ENCODE results near the gene TRIM61. TPM values are rescaled to one million over a fixed set of nuclear protein-coding genes. Genes with fewer than 3 reads are reported as not detected.

Gene TRIM61
- total and polyA plus RNA-seq, 9 of the 15 experiments (the other 6 are each of a cell fraction or from before 2014, with no cell fraction given) = 0.07 to 0.92 (median 0.42) TPM

DNA sequence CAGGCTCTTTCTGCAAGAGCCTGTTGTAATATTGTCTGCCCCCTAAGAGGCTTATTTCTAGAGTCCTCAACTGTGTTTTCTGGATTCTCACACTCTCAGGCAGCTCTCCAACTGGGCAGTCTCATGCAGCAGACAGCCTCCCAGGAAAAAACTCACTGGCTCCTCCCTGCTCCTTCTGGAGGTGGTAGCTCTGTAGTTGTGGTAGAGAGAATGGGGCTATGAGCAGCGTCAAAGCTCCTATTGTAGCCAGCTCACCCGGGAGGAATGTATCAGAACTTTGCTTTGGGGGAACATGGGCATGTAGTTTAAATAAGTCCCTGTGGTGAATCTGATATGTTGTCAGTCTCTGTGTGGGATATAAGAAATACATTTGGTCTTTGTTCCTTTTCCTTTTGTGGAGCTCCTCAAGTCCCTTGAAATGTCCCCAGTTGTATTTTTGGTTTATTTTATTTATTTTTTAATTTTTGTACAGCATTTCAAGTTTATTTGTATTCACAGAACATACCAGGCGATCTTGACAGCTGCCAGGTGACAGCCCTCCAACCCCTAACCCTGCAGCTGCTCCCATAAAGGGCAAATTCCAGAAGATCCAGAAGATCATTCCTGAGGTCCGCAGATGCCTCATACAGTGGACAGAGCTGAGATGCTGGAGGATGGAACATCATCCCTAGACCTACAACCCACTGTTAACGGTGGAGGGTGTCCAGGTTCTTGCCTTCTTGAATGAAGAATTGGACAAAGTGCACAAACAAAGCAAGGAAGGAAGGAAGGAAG lies 45.7 kb downstream of the TRIM61 start:
- in situ Hi-C loops (cut with MboI) (no loop called here), intact Hi-C loops (cut with micrococcal nuclease) (no loop called here)
- TF ChIP-seq SIN3B (IDR thresholded peaks at IDR 0.05; ENCODE audit: low read depth) = no peak
- no peak for TF ChIP-seq SMARCC2 (IDR thresholded peaks at IDR 0.05; ENCODE audit: low read depth)
- no peak for TF ChIP-seq MAFK (IDR thresholded peaks at IDR 0.05; ENCODE audit: low read length)
- no peak for TF ChIP-seq ZFP36 (IDR thresholded peaks at IDR 0.05; ENCODE audit: low read depth, low read length, partially characterized antibody)
- TF ChIP-seq MBD2 (IDR thresholded peaks at IDR 0.05; ENCODE audit: borderline replicate concordance, low read depth) = no peak
- TF ChIP-seq, protein P1, sequence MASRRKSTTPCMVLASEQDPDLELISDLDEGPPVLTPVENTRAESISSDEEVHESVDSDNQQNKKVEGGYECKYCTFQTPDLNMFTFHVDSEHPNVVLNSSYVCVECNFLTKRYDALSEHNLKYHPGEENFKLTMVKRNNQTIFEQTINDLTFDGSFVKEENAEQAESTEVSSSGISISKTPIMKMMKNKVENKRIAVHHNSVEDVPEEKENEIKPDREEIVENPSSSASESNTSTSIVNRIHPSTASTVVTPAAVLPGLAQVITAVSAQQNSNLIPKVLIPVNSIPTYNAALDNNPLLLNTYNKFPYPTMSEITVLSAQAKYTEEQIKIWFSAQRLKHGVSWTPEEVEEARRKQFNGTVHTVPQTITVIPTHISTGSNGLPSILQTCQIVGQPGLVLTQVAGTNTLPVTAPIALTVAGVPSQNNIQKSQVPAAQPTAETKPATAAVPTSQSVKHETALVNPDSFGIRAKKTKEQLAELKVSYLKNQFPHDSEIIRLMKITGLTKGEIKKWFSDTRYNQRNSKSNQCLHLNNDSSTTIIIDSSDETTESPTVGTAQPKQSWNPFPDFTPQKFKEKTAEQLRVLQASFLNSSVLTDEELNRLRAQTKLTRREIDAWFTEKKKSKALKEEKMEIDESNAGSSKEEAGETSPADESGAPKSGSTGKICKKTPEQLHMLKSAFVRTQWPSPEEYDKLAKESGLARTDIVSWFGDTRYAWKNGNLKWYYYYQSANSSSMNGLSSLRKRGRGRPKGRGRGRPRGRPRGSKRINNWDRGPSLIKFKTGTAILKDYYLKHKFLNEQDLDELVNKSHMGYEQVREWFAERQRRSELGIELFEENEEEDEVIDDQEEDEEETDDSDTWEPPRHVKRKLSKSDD (conservative IDR thresholded peaks at IDR 0.05; ENCODE audit: low read length) = no peak
- no peak for TF ChIP-seq MEF2A (IDR thresholded peaks at IDR 0.05; ENCODE audit: control insufficient read depth, low read depth, low read length)
- TF ChIP-seq LARP7 (IDR thresholded peaks at IDR 0.05) = no peak
- TF ChIP-seq MYC (IDR thresholded peaks at IDR 0.05; ENCODE audit: low read depth, low read length) = no peak
- no peak for TF ChIP-seq MYC (CRISPR knock-in tag; IDR thresholded peaks at IDR 0.05; ENCODE audit: borderline replicate concordance, low read depth)
- TF ChIP-seq SNIP1 (IDR thresholded peaks at IDR 0.05; ENCODE audit: low read depth) = no peak
- TF ChIP-seq ZNF764 (CRISPR knock-in tag; IDR thresholded peaks at IDR 0.05; ENCODE audit: low read depth) = no peak
- TF ChIP-seq, protein P2, sequence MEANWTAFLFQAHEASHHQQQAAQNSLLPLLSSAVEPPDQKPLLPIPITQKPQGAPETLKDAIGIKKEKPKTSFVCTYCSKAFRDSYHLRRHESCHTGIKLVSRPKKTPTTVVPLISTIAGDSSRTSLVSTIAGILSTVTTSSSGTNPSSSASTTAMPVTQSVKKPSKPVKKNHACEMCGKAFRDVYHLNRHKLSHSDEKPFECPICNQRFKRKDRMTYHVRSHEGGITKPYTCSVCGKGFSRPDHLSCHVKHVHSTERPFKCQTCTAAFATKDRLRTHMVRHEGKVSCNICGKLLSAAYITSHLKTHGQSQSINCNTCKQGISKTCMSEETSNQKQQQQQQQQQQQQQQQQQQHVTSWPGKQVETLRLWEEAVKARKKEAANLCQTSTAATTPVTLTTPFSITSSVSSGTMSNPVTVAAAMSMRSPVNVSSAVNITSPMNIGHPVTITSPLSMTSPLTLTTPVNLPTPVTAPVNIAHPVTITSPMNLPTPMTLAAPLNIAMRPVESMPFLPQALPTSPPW (CRISPR knock-in tag; IDR thresholded peaks at IDR 0.05) = no peak
- no peak for TF ChIP-seq SRSF3 (IDR thresholded peaks at IDR 0.05; ENCODE audit: insufficient read depth, low read length)
- TF ChIP-seq MCM5 (IDR thresholded peaks at IDR 0.05; ENCODE audit: low read depth) = no peak
- no peak for TF ChIP-seq EGR1 (conservative IDR thresholded peaks at IDR 0.05)
- FAIRE-seq (no peak), ATAC-seq (no peak), DNase-seq (ENCODE audit: extremely low read depth in 1 of 4, low spot score in 3 of 4) (no peak)
- no peak overlapping the region for H3K4me2 ChIP-seq (ENCODE audit: insufficient read depth, low read length)
- no peaks in the 10 kb centered on the region for H3K4me1 ChIP-seq (replicated peaks in 1 of 2; ENCODE audit: control insufficient read depth in 2 of 2, insufficient read depth in 2 of 2, low read length in 2 of 2)
- H3K4me3 ChIP-seq = no peak overlapping the region
- ChIA-PET CTCF (ENCODE audit: low intra/inter-chr PET ratio) (no interaction called here), POLR2A (no interaction called here)
- no TSS peak for BruUV-seq (replicated peaks)
- no peaks in the 10 kb centered on the region for H3K9me1 ChIP-seq (ENCODE audit: control insufficient read depth, insufficient read depth, low read length)
- H3K36me3 ChIP-seq (ENCODE audit: control insufficient read depth, insufficient read depth, low read length) = no peaks in the 10 kb centered on the region
- no peaks in the 10 kb centered on the region for H4K20me1 ChIP-seq (replicated peaks; ENCODE audit: control insufficient read depth, insufficient read depth, low read length)
- peaks cover 8 to 27% of the 10 kb centered on the region in 2 experiments; a peak in 4 of 5 replicates for H3K27me3 ChIP-seq (ENCODE audit: control insufficient read depth in 2 of 2, insufficient read depth in 2 of 2, low read length in 2 of 2)
- H2AFZ ChIP-seq (ENCODE audit: low read depth, low read length) = no peak overlapping the region
- 4% methylated on average over 5 of the region's 5 CpGs for WGBS (ENCODE audit: insufficient coverage, low coverage, missing lambda C conversion rate)
- no peaks in the 10 kb centered on the region for H3K9me3 ChIP-seq (replicated peaks; ENCODE audit: control insufficient read depth, insufficient read depth, low read depth, low read length)
- no peak overlapping the region for H3K9ac ChIP-seq (ENCODE audit: insufficient read depth in 1 of 2, low read depth in 2 of 2, low read length in 2 of 2)
- H3K27ac ChIP-seq (ENCODE audit: extremely low read depth, low read depth, low read length) = no peak overlapping the region
- no peaks in the 10 kb centered on the region for H3K79me2 ChIP-seq (ENCODE audit: control insufficient read depth, insufficient read depth, low read length)

Data from K562 (cell line).